ENCODE measurements around the gene MYH2.
"Not testable (repeated sequence)": the region's sequence is repeated elsewhere in the genome, so short reads cannot be mapped to it uniquely, and the experiment has no call there.

Gene MYH2

DNA sequence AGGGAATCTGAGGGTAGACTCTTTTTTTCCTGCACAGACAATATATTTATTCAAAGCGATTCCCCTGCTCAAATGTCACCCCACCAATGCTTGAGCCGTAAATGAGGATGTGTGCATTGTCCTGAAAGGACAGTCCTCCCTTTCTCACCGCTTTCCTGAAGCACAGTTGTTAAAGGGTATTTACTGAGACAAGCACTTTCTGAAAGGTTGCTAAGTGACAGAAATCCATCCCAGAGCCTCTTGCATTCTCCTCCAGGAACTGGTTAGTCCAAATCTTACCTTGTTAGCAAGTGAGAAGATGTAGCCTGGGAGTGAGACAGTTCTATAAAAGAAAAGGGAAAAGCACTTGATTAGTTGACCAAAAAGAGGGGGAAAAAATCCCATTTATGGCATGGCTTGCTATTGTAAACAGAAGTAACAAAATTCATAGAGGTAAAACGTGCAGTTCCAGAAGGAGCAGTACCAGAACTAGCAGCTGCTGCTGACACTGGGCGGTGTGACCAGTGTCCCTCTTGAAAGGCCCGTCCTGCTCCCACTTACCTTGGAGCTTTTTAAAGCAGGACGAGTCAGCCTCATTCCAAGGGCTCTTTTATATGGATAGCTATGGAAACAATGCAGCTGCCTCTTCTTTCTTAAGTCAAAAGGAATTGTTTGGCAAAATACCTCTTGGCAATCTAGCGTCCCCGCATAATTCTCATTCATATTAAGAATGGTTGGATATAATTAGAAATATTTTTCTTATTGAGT, at the start of gene MYH2:
TSS of gene MYH2 (minus strand) at position 563 of the 747 bp plus-strand sequence. CDS start 1,738 bp downstream, outside the sequence.
- DNase-seq, result peak in 1 of 2 experiments; percentile 42

DNA sequence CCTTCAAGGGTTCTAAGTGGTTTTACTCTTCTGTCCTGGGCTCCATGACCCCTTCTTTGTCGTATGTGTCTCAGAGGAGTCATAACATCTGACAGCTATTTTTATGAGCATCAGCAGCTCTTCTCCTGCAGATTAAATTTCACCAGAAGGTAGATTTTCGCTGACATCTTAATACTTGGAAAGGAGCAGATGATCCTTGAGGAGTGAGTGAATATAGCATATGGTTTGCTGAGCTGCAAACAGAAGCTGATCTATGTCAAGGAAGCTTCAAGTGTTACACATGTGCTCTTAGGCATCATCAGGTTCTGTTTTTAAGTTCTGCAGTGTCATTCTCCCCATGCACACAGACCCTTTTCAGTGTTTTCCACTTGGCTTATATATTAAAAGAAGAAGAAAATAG, 49.2 kb upstream of the MYH2 start:
- no peak for DNase-seq

GRCh38 chr17:10589553-10590145, 40.2 kb upstream of the MYH2 start:
- no peak for DNase-seq

- no peak for DNase-seq
Observed at GRCh38 chr17:10585529-10585928, 36.1 kb upstream of the MYH2 start.

DNA sequence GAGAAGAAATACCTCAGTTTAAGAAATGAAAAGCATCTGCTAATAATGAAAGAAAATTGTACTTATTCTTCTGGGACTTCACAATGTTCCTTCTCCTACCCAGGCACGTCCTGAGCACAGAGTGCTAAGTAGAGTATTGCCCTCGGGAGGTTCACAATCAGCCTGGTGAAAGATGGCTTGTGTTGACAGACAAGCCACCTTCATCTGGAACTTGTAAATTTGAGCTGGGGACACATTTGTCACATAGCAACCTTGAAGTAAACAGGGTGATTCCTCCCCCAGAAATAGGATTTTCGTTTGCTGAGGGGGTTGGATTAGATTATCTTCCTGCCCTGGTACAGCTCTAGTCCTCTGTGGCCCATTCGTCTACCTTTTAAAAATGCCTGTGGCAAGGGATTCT, 34.4 kb upstream of the MYH2 start:
- no peak for DNase-seq

- DNase-seq, result peak in 1 of 2 experiments; percentile 15
Observed at GRCh38 chr17:10579270-10579669, 29.8 kb upstream of the MYH2 start.

DNA sequence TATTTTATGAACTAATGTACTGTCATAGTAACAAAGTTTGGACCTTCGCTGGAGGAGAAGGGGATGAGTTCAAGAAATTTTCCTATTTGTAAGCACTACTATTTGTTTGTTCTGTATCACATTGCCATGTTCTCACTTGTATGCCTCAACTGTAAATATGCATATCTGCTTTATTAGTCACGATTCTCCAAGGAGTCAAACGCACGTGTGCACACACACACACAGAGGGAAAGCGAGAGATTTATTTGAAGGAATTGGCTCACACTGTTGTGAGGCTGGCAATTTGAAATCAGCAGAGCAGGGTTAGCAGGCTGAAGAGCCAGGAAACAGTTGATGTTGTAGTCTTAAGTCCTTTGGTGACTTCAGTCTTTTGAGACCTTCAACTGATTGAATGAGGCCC, 24.9 kb upstream of the MYH2 start:
- no peak for DNase-seq

DNA sequence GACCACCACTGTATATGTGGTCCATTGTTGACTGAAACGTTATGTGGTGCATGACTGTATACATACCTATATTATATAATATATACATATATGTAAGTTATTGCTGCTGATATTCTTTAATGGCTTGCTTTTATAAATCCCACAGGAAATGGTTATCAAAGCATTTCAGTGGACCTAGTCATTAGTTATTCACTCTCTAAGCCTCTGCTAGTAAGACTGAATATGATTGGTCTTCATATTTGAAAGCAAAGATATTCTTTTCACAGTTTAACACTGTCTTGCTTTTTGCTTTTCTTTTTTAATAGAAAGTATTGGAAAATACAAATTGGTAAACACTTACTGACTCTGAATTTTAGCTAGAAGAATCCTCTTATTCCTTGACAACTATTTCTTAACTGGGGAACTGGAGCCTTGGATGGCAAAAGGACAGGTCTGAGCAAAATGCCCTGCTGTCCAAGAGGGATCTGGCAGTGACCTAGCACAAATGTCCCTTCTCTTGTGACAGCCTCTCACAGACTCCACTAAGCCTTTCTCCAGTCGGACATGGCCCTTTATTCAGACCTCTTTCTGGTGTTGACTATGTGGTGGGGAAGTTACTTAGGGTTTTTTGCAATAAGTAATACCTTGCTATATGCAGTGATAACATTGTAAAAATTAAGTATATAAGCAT, 14.7 kb upstream of the MYH2 start:
- DNase-seq, result no peak

DNA sequence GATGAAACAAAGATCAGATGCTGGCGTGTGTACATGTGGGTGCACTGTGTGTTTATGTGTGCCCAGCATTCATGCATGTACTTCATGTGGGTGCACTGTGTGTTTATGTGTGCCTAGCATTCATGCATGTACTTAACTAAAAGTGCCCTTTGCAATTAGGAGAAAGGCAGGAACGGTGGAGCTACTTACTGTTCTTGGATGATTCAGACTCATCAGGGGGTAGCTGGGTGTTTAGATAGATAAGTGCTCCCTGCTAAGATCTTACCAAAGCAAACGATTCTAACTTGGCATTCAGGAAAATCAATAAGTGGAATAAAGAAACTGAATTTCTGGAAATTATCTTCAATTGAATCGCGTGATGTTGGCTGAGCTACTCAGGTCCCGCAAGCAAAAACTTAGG, 8.6 kb upstream of the MYH2 start:
- DNase-seq, result no peak

GRCh38 chr17:10557422-10557821, 8.0 kb upstream of the MYH2 start:
- DNase-seq, result no peak

DNA sequence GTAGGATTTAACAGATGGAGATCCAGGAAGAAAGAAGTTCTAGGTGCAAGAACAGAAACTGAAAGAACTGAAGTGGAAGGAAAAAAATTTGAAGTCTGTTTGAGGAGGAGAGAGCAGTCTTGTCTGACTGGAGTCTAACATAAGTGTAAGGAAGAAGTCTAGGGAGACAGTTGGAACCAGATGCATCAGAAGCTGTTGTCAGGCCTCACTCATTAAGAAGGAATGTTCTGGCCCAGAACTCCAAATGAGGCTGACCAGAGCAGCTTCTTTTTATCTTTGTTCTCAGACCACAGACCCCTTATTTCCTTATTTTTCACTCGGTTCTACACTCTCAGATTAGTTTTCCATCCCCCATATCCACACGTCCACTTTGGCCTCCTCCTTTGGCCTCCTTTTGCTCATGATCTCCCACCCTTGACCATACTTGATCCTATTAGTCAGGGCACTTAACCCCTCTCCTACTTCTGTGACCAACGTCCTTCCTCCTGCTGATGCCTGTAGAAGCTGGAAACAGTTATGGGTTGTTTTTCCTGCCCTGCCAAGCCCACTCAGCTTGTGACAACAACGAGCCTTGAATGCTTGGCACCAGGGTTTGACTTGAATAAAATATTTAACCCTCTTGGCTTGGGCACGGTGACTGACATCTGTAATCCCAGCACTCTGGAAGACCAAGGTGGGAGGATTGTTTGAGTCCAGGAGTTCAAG, 7.0 kb upstream of the MYH2 start:
- DNase-seq, result no peak

DNA sequence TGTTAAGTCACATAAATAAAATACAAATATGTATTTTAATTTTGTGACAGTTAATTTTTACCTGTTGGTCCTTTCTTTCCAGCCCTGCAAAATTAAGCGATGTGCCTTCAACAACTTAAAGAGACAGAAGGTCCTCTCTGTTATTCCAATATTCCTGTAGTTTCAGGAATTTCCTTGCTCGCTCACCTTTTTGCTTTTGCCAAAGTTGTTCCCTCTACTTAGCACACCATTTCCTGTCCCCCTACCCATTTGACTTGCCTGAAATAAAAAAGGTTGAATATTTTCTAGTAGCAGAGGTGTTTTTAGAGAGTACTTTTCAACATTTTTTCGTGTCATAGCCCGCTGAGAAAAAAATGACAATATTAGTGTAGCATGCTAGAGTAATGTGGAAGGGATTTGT, 556 bp upstream of the MYH2 start:
- no peak for DNase-seq

GRCh38 chr17:10547351-10547750, 2.1 kb downstream of the MYH2 start:
- no peak for DNase-seq

GRCh38 chr17:10543486-10543885, 6.0 kb downstream of the MYH2 start:
- not testable (repeated sequence) for DNase-seq

DNA sequence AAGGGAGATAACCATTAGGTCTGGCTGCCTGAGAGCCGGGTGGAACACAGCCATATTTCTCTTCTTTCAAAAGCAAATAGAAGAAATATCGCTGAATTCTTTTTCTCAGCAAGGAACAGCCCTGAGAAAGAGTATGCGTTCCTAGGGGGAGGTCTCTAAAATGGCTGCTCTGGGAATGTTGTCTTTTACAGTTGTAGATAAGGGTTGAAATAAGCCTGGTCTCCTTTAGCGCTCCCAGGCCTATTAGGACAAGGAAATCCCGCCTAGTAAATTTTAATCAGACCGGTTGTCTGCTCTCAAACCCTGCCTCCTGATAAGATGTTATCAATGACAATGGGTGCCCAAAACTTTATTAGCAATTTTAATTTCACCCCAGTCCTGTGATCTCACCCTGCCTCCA, 8.3 kb downstream of the MYH2 start:
- not testable (repeated sequence) for DNase-seq

GRCh38 chr17:10532026-10532425, 17.4 kb downstream of the MYH2 start:
- no peak for DNase-seq

DNA sequence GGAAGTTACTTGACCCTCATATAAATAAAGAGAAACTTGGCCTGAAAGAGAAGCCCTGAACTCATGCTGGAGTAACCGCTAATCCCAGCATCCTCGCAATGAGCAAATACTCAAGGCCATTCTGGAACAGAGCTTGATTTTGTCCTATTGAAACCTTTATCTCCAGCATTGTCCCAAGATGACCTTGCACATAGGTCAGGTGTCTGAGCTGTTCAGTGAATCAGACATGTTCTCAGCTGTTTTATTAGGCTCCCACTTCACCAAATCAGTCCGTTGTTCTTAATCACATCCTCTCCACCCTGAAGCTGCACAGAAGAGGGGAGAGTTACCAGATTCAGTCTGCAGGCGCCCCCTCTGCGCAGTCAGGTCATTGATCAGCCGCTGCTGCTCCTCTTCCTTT, 22.0 kb downstream of the MYH2 start:
- no peak for DNase-seq

GRCh38 chr17:10526517-10526916, 22.9 kb downstream of the MYH2 start:
- no peak for DNase-seq

DNA sequence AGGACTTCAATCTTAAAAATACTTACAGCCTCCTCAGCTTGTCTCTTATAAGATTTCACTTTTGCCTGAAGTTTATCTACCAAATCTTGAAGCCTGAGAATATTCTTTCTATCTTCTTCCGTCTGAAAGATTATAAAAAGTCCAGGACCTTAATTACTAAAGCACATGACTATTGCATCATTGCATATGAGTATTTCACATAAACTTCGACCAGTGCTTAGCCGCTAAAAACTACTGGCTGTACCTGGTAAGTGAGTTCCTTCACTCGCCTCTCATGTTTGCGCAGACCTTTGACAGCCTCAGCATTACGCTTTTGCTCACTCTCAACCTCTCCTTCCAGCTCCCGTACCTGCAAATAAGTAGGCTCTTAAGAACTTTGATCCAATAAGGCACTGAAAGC, 26.4 kb downstream of the MYH2 start:
- no peak for DNase-seq

DNA sequence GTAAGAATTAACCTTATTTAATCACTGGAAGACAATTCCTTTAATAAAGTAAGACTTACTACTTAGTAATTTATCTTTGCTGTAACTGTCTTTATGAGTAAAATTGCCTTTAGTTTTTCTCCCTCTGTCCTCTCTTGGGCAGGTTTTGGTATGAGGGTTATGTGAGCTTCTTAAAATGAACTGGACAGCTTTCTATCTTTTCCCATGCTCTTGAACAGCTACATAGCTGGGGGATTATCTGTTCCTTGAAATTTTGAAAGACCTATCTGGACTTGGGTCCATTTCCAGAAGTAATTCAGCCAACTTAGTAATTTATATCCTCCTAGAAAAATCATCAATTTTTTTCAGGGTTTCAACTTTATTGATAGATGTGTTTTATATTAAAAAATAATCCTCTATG, 27.5 kb downstream of the MYH2 start:
- DNase-seq, result no peak

DNA sequence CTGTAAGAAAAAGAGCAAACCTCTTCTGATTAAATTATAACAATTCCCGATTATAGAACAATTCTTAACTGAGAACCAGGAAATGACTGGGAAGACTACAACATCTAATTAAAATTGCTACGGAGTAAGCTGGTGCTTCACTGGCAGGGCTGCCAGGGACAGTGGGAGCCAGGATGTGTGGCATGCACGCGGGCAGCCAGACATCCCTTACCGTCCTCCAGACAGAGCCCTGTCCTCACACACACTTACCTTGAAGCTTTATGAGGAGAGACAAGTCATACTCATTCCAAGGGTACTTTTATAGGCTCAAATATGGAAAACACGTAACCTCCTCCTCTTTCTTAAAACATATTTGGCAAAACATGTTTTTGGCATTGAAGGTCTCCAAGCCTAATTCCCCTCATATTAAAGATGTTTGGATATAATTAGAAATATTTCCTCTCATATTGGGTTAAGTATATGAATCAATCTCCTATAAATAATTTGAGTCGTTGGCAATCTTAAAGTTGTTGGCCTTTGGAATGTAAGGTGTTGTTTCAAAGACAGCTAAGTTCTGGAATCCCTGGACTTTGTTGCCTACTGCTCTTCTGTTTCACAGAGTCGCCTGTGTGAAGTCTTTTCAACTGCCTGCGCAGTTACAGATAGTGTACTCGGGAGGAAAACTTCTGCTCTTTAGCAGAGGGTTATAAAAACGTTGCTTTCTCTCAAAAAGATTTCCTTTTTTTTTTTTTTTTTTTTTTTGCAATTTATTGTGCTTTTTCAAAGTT, 31.0 kb downstream of the MYH2 start, which contains the start of gene MYH1:
TSS of gene MYH1 (minus strand) at position 272 of the 767 bp plus-strand sequence. CDS start 1,900 bp downstream, outside the sequence.
- no peak for DNase-seq

- DNase-seq, result no peak
Observed at GRCh38 chr17:10516638-10517037, 32.8 kb downstream of the MYH2 start.

DNA sequence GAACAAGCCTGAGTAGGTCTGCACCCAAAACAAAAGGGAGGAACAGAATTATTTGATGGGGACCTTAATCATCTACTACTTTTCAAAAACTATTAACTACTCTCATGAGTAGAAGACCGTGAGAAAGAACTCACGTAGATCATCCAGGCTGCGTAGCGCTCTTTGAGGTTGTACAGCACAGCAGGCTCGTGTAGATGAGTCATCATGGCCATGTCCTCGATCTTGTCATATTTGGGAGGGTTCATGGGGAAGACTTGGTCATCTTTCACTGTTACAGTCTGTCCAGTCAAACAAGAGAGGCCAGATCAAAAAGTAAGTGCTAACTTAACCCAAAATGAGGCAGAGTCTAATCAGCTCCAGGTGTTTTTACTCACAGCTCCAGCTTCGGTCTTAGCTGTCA, 33.4 kb downstream of the MYH2 start:
- DNase-seq, result no peak
